Spleen (tissue), 11 donors: ENCODE data around the gene NLRP6. TPM values are rescaled to one million over a fixed set of nuclear protein-coding genes. Genes with fewer than 3 reads are reported as not detected.
A peak's percentile ranks its signal among the peaks of the same experiment; 100 is the strongest.

ENCODE experiments used
- DNase-seq: peaks from one replicate; pipeline ENCODE4 v3.0.0-alpha.2; 2020
- H3K27ac ChIP-seq, 8 donors: fragments of 200-600 bp; sonication (generic) in 7 of 8; 1 replicate in 4 of 8; 2 replicates in 4 of 8; pipeline versions ENCODE4 v1.5.0 to v1.8.0; 2016 to 2021; ENCODE audit warnings: inconsistent platforms in 4 of 8, mild to moderate bottlenecking in 4 of 8, moderate library complexity in 1 of 8
- H3K27me3 ChIP-seq, 7 donors: fragments of 200-600 bp; sonication (generic) in 6 of 7; replicated peaks in 1 of 7; 1 replicate in 4 of 7; 2 replicates in 3 of 7; pipeline versions ENCODE4 v1.5.0 to v1.8.0; 2016 to 2021; ENCODE audit warnings: inconsistent platforms in 3 of 7, mild to moderate bottlenecking in 1 of 7
- H3K36me3 ChIP-seq, 6 donors: fragments of 200-600 bp; sonication (generic) in 5 of 6; 1 replicate in 4 of 6; 2 replicates in 2 of 6; pipeline versions ENCODE4 v1.5.0 to v1.8.0; 2016 to 2021; ENCODE audit warnings: inconsistent platforms in 2 of 6
- H3K4me1 ChIP-seq, 6 donors: fragments of 200-600 bp; sonication (generic) in 5 of 6; 1 replicate in 3 of 6; 2 replicates in 3 of 6; pipeline versions ENCODE4 v1.5.0 to v1.8.0; 2016 to 2021; ENCODE audit warnings: inconsistent platforms in 3 of 6
- H3K4me3 ChIP-seq, 8 donors: fragments of 200-600 bp; sonication (generic) in 7 of 8; 1 replicate in 4 of 8; 2 replicates in 4 of 8; pipeline versions ENCODE4 v1.5.0 to v1.8.0; 2016 to 2021; ENCODE audit warnings: inconsistent platforms in 4 of 8, mild to moderate bottlenecking in 4 of 8, moderate library complexity in 2 of 8
- H3K9me3 ChIP-seq, 8 donors: fragments of 200-600 bp; sonication (generic) in 7 of 8; 1 replicate in 4 of 8; 2 replicates in 4 of 8; pipeline versions ENCODE4 v1.5.0 to v1.8.0; 2016 to 2021; ENCODE audit warnings: inconsistent platforms in 4 of 8
- POLR2A ChIP-seq, 3 donors: fragments of 450-650 bp; IDR thresholded peaks; one replicate each; pipeline ENCODE4 v1.5.1; 2017; ENCODE audit warnings: antibody characterized with exemption in 3 of 3, mild to moderate bottlenecking in 1 of 3
- POLR2AphosphoS5 ChIP-seq, 3 donors: sonication (generic); formaldehyde crosslinking; IDR thresholded peaks; one replicate each; pipeline ENCODE4 v1.5.1; 2017; ENCODE audit warnings: antibody characterized with exemption in 3 of 3
- WGBS, 5 donors: extraction: QIAGEN DNeasy Blood & Tissue Kit in 3 of 5; methylation state at CpG; one replicate each; pipeline versions ENCODE4 v1.1.5 to v1.1.7; 2013 to 2018; 5-methylcytosine and 5-hydroxymethylcytosine counted together
- intact Hi-C: fragments of 100-400 bp; cut with DNase I; formaldehyde crosslinking; loops from one replicate; pipeline ENCODE4 v1.15.0; 2023; ENCODE audit warnings: low total_unique reads
- polyA plus RNA-seq, 3 donors: library from polyadenylated mRNA; stranded (reverse); fragments of 200-250 nt; gene quantifications; one replicate each; pipeline ENCODE4 v1.2.1, GENCODE V29; 2013
- total RNA-seq, 7 donors: library from RNA; depleted of rRNA in 3 of 7; stranded (reverse); fragments of >200 nt in 3 of 7; fragmentation: NEBNext Ultra II Directional in 4 of 7; extraction: Animal tissue kit (Norgen Biotek cat#: 25700) in 4 of 7; gene quantifications; one replicate each; pipeline versions ENCODE4 v1.1.0 to v1.2.1, GENCODE V29; 2016 to 2021
- TF ChIP-seq, protein P1 (sequence below), 11 experiments: fragments of 200-600 bp in 7 of 11; fragments of 450-650 bp in 4 of 11; sonication (generic) in 4 of 11; IDR thresholded peaks in 8 of 11; conservative IDR thresholded peaks in 3 of 11; 1 replicate in 7 of 11; 2 replicates in 4 of 11; pipeline versions ENCODE4 v1.4.0 to v1.8.0; 2016 to 2021; ENCODE audit warnings: antibody characterized with exemption in 11 of 11, inconsistent platforms in 4 of 11, mild to moderate bottlenecking in 1 of 11
- donor health status: healthy with polysubstance abuse.
- donor health status: DM: no; HTN: no; CAD: no; lungs with moderate emphysema.
- donor health status: DM: no; HTN: no; CAD: no.
- donor health status: Bipolar disorder and iron deficiency.
- donor health status: healthy.
- donor health status: DM: no; HTN: no; CAD: no.
- donor health status: DM: yes; HTN: yes; CAD: no.

The NLRP6 gene
- total and polyA plus RNA-seq, 10 donors: 0.15 to 30.9 (median 5.8) TPM

GRCh38 chr11:281486-282161 lies 3.4 kb downstream of the NLRP6 start:
- Histone ChIP-seq H3K4me3 (peak overlapping the region in 7 of 8 donors; percentile 36 to 77 (median 50)), H3K4me1 (peaks cover 26 to 90% (median 47%) of the 10 kb centered on the region in 6 donors), H3K27ac (peak overlapping the region in 6 of 8 donors; percentile 26 to 89 (median 72)), H3K9me3 (peaks cover 0 to 3% (median 0%) of the 10 kb centered on the region in 8 donors), H3K27me3 (peaks cover 0 to 85% (median 48%) of the 10 kb centered on the region in 7 donors), H3K36me3 (peaks cover 0 to 36% (median 0%) of the 10 kb centered on the region in 6 donors)
- WGBS, 5 donors: 34 to 42% (median 38%) methylated on average over 23 to 26 of the region's 26 CpGs
- no peak for DNase-seq
- intact Hi-C loops: no loop called here
- TF ChIP-seq, protein P1, sequence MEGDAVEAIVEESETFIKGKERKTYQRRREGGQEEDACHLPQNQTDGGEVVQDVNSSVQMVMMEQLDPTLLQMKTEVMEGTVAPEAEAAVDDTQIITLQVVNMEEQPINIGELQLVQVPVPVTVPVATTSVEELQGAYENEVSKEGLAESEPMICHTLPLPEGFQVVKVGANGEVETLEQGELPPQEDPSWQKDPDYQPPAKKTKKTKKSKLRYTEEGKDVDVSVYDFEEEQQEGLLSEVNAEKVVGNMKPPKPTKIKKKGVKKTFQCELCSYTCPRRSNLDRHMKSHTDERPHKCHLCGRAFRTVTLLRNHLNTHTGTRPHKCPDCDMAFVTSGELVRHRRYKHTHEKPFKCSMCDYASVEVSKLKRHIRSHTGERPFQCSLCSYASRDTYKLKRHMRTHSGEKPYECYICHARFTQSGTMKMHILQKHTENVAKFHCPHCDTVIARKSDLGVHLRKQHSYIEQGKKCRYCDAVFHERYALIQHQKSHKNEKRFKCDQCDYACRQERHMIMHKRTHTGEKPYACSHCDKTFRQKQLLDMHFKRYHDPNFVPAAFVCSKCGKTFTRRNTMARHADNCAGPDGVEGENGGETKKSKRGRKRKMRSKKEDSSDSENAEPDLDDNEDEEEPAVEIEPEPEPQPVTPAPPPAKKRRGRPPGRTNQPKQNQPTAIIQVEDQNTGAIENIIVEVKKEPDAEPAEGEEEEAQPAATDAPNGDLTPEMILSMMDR (IDR thresholded peaks at IDR 0.05 in 8 of 11, conservative IDR thresholded peaks at IDR 0.05 in 3 of 11): no peak
- no peak for TF ChIP-seq POLR2A (IDR thresholded peaks at IDR 0.05)
- TF ChIP-seq POLR2AphosphoS5 (IDR thresholded peaks at IDR 0.05): peak in 1 of 3 donors; percentile 11

GRCh38 chr11:282171-282570 lies 4.0 kb downstream of the NLRP6 start:
- intact Hi-C loops: no loop called here
- TF ChIP-seq POLR2A (IDR thresholded peaks at IDR 0.05): no peak
- TF ChIP-seq, protein P1 (IDR thresholded peaks at IDR 0.05 in 8 of 11, conservative IDR thresholded peaks at IDR 0.05 in 3 of 11): no peak
- no peak for TF ChIP-seq POLR2AphosphoS5 (IDR thresholded peaks at IDR 0.05)
- WGBS, 5 donors: 57 to 76% (median 72%) methylated on average over 4 of the region's 4 CpGs
- no peaks in the 10 kb centered on the region for H3K9me3 ChIP-seq
- H3K27me3 ChIP-seq: peaks cover 0 to 90% (median 48%) of the 10 kb centered on the region in 7 donors
- peaks cover 0 to 36% (median 0%) of the 10 kb centered on the region in 6 donors for H3K36me3 ChIP-seq
- H3K4me1 ChIP-seq: peaks cover 26 to 96% (median 47%) of the 10 kb centered on the region in 6 donors
- H3K4me3 ChIP-seq: peak overlapping the region in 5 of 8 donors; percentile 36 to 77 (median 50)
- peak overlapping the region in 3 of 8 donors; percentile 82 to 89 (median 86) for H3K27ac ChIP-seq
- peak; percentile 58 for DNase-seq

GRCh38 chr11:282630-283360 lies 4.6 kb downstream of the NLRP6 start:
- H3K9me3 ChIP-seq: no peaks in the 10 kb centered on the region
- peaks cover 0 to 96% (median 48%) of the 10 kb centered on the region in 7 donors for H3K27me3 ChIP-seq
- TF ChIP-seq POLR2AphosphoS5 (IDR thresholded peaks at IDR 0.05): peak in 2 of 3 donors; percentile 29 to 62
- TF ChIP-seq, protein P1 (IDR thresholded peaks at IDR 0.05 in 8 of 11, conservative IDR thresholded peaks at IDR 0.05 in 3 of 11): no peak
- intact Hi-C loops: no loop called here
- 65 to 89% (median 72%) methylated on average over 10 to 13 of the region's 13 CpGs for WGBS, 5 donors
- peaks cover 26 to 97% (median 49%) of the 10 kb centered on the region in 6 donors for H3K4me1 ChIP-seq
- peaks cover 0 to 36% (median 0%) of the 10 kb centered on the region in 6 donors for H3K36me3 ChIP-seq
- H3K27ac ChIP-seq: peak overlapping the region in 3 of 8 donors; percentile 82 to 89 (median 86)
- H3K4me3 ChIP-seq: peak overlapping the region in 3 of 8 donors; percentile 50 to 77 (median 55)
- DNase-seq: peak; percentile 71
